AG09309 (cell line): ENCODE measurements around the gene MYLK.

ENCODE experiments used
- DNase-seq: peaks from one replicate; pipeline ENCODE4 v3.0.0-alpha.2; 2010; ENCODE audit warnings: low read depth
- H3K4me3 ChIP-seq: 2 replicates; pipeline ENCODE4 v1.5.1; 2011; ENCODE audit warnings: mild to moderate bottlenecking, low read depth, low read length, moderate library complexity; ENCODE audit not compliant: control insufficient read depth
- TF ChIP-seq, protein P1 (sequence below): IDR thresholded peaks from 2 replicates; pipeline ENCODE4 v1.5.1; 2011; ENCODE audit warnings: mild to moderate bottlenecking, low read depth, low read length, inconsistent platforms; ENCODE audit not compliant: insufficient read depth, control insufficient read depth; ENCODE audit errors: missing control alignments

The MYLK gene

DNA sequence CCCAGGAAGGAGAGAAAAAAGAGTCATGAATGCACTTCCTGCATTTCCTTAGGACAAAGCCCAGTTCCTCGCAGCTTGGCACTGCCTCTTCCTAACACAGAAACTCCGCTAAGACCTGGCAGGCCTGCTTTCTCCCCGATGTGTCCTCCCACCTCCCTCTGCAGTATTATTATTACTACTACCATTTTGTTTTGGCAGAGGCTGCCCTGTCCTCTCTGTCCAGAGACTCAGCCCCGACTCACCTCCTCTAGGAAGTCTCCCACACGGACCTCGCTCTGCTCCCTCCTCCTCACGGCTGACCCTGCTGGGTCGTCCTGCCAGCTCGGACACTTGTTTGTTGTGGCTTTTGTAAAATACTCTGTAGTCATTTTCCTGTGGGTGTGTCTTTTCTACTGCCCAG, 192.1 kb downstream of the MYLK start:
- TF ChIP-seq, protein P1, sequence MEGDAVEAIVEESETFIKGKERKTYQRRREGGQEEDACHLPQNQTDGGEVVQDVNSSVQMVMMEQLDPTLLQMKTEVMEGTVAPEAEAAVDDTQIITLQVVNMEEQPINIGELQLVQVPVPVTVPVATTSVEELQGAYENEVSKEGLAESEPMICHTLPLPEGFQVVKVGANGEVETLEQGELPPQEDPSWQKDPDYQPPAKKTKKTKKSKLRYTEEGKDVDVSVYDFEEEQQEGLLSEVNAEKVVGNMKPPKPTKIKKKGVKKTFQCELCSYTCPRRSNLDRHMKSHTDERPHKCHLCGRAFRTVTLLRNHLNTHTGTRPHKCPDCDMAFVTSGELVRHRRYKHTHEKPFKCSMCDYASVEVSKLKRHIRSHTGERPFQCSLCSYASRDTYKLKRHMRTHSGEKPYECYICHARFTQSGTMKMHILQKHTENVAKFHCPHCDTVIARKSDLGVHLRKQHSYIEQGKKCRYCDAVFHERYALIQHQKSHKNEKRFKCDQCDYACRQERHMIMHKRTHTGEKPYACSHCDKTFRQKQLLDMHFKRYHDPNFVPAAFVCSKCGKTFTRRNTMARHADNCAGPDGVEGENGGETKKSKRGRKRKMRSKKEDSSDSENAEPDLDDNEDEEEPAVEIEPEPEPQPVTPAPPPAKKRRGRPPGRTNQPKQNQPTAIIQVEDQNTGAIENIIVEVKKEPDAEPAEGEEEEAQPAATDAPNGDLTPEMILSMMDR: no peak
- no peak for DNase-seq
- H3K4me3 ChIP-seq: no peak overlapping the region

DNA sequence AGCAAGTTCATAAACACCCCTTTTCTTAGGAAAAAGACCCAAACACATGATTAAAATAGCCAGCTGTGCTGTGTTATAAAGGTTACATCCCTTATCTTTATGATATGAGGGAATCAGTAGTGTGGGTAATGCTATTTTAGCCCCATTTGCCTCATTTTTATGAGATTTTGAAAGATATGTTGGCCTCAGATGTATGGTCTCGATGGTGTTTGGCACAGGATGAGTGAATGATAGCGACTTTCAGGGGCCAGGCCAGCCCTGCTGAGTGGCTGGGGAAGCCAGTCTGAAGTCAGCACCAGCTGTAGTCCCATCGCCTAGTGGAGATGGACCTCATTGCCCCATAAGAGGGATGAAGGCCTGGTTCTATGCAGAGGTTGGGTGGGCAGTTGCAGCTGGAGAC, 194.3 kb downstream of the MYLK start:
- TF ChIP-seq, protein P1: no peak
- DNase-seq: no peak
- H3K4me3 ChIP-seq: no peak overlapping the region

DNA sequence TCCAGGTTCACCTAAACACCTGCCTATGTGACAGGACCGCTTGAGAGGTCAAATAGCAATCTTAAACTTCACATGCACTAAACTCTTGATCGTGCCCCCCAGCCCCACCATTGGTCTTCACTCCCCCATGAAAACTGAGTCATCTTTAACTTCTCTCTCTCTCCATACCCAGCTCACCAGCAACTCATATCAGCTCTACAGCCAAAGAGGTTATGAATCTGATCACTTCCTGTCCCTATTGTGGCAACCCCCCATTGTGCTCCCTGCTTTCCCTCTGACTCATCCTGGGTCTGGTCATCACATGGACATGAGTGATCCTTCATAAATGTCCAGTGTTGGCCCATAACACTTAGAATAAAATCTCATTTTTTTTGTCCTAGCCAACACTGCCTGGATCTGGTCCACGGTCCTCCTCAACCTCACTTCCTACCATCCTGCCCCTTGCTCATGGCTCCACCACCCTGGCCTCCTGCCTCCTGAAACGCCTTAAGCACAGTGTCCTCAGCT, 195.8 kb downstream of the MYLK start:
- peak; percentile 87 for DNase-seq
- no peak overlapping the region for H3K4me3 ChIP-seq
- TF ChIP-seq, protein P1: no peak

- DNase-seq: no peak
- TF ChIP-seq, protein P1: no peak
- H3K4me3 ChIP-seq: no peak overlapping the region
These were observed 196.8 kb downstream of the MYLK start for GRCh38 chr3:123687286-123687685.

DNA sequence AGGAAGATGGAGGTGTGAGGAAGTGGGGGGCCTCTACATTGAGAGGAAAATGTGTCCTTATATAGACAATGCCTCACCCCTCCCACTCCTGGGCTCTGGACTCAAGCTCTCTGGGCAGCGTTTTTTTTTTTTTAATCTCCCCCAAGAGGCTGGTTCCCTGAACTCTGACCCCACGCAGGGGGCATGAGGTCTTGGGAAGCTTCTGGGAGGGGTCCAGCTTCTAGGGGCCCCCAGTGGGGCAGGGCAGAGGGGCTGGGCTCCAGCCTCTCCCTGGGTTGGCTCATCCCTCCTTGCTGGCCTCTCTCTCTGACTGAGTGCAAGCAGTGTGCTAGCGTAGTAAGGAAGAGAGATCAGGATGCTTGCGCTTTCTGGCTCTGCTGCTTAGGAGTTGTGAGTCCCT, 197.9 kb downstream of the MYLK start:
- no peak overlapping the region for H3K4me3 ChIP-seq
- TF ChIP-seq, protein P1: no peak
- no peak for DNase-seq

GRCh38 chr3:123685780-123686179, 198.4 kb downstream of the MYLK start:
- TF ChIP-seq, protein P1: no peak
- H3K4me3 ChIP-seq: no peak overlapping the region

GRCh38 chr3:123684636-123685035, 199.5 kb downstream of the MYLK start:
- TF ChIP-seq, protein P1: no peak
- DNase-seq: no peak
- no peak overlapping the region for H3K4me3 ChIP-seq

More at GRCh38 chr3:123685780-123686179, 198.4 kb downstream of the MYLK start:
- DNase-seq: no peak
